ENCODE results near the gene MEI4. TPM values are rescaled to one million over a fixed set of nuclear protein-coding genes. Genes with fewer than 3 reads are reported as not detected.
"Not testable (repeated sequence)": the region's sequence is repeated elsewhere in the genome, so short reads cannot be mapped to it uniquely, and the experiment has no call there.

Gene MEI4
- total and polyA plus RNA-seq, 10 of the 15 experiments (the other 5 are each of a cell fraction or from before 2014, with no cell fraction given) = 0.03 to 0.04 (median 0.03) TPM; not detected in 7

DNA sequence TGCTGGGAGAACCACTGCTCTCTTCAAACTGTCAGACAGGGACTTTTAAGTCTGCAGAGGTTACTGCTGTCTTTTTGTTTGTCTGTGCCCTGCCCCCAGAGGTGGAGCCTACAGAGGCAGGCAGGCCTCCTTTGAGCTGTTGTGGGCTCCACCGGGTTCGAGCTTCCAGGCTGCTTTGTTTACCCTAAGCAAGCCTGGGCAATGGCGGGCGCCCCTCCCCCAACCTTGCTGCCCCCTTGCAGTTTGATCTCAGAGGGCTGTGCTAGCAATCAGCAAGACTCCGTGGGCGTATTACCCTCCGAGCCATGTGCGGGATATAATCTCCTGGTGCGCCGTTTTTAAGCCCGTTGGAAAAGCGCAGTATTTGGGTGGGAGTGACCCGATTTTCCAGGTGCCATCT lies 83.2 kb downstream of the MEI4 start:
- H3K4me3 ChIP-seq; H2AFZ ChIP-seq (ENCODE audit: control insufficient read depth, low read depth, low read length); POLR2A ChIA-PET; ATAC-seq; H4K20me1 ChIP-seq (ENCODE audit: control insufficient read depth, insufficient read depth); DNase-seq (ENCODE audit: low read depth, low spot score); FAIRE-seq; H3K27me3 ChIP-seq (replicated peaks in 1 of 2; ENCODE audit: control insufficient read depth in 2 of 2, insufficient read depth in 2 of 2, low read length in 1 of 2); in situ Hi-C loops (cut with MboI); H3K4me2 ChIP-seq (ENCODE audit: control insufficient read depth, insufficient read depth); H3K36me3 ChIP-seq (ENCODE audit: control insufficient read depth in 2 of 2, insufficient read depth in 2 of 2, low read length in 1 of 2); CTCF ChIA-PET; H3K9ac ChIP-seq (ENCODE audit: control insufficient read depth, insufficient read depth, low read length); intact Hi-C loops (cut with micrococcal nuclease; ENCODE audit: unreplicated experiment); BruUV-seq (replicated peaks); H3K4me1 ChIP-seq (ENCODE audit: control insufficient read depth, insufficient read depth, low read length); H3K79me2 ChIP-seq (ENCODE audit: control insufficient read depth, insufficient read depth, low read length); H3K9me3 ChIP-seq (replicated peaks; ENCODE audit: control insufficient read depth, insufficient read depth, low read length); H3K27ac ChIP-seq (ENCODE audit: control insufficient read depth, insufficient read depth): not testable (repeated sequence)
- RAD21 ChIA-PET (ENCODE audit: unreplicated experiment) = interaction anchor here (5.2 kb wide), 1 partner anchor 190 kb away, joined by 35 read pairs; no protein-coding TSS in a partner anchor
- 53% methylated on average over 13 of the region's 13 CpGs for WGBS (ENCODE audit: insufficient coverage, insufficient replicate concordance, low lambda C conversion rate, missing lambda C conversion rate)
- SMC1A ChIA-PET (ENCODE audit: uncharacterized antibody, unreplicated experiment) = interaction anchor here (1.0 kb wide), 1 partner anchor 183 kb away, joined by 3 read pairs; no protein-coding TSS in a partner anchor

DNA sequence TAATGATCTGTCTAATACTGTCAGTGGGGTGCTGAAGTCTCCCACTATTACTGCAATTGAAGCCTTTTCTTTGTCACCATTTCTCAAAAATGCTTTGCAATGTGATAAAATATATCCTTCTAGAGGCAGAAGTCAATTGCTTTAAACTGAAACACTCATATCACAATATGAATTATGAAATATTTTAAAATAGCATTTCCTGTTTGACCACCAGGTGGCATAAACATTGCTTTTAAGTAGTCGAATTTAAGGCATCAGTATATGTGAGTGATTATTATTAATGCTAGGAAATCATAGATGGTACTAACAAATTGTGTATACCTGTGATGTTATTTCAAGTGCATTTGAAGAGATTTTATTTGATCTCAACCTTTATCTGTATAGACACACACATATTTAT lies 87.5 kb downstream of the MEI4 start:
- SMC1A ChIA-PET (ENCODE audit: uncharacterized antibody, unreplicated experiment) = no interaction called here
- peak; percentile 40; the same call in 2 of the 3 replicates for ATAC-seq

More for the DNA sequence above, 87.5 kb downstream of the MEI4 start:
- RAD21 ChIA-PET (ENCODE audit: unreplicated experiment) = no interaction called here
- H2AFZ ChIP-seq (ENCODE audit: control insufficient read depth, low read depth, low read length) = no peak overlapping the region
- H3K27ac ChIP-seq (ENCODE audit: control insufficient read depth, insufficient read depth) = no peak overlapping the region
- 0% methylated on average over 1 of the region's 1 CpG for WGBS (ENCODE audit: insufficient coverage, insufficient replicate concordance, low lambda C conversion rate, missing lambda C conversion rate)
- H3K79me2 ChIP-seq (ENCODE audit: control insufficient read depth, insufficient read depth, low read length) = no peaks in the 10 kb centered on the region
- H3K4me1 ChIP-seq (ENCODE audit: control insufficient read depth, insufficient read depth, low read length) = no peaks in the 10 kb centered on the region
- in situ Hi-C loops (cut with MboI) (no loop called here), intact Hi-C loops (cut with micrococcal nuclease; ENCODE audit: unreplicated experiment) (loop anchor here (1.0 to 10.0 kb wide), 2 partner anchors 186 to 774 kb away; no protein-coding TSS in a partner anchor)
- H3K4me3 ChIP-seq = no peak overlapping the region
- CTCF ChIA-PET = interaction anchor here (3.7 kb wide), 1 partner anchor 185 kb away, joined by 31 read pairs; no protein-coding TSS in a partner anchor
- H3K4me2 ChIP-seq (ENCODE audit: control insufficient read depth, insufficient read depth) = no peak overlapping the region
- DNase-seq (ENCODE audit: low read depth, low spot score) (no peak), FAIRE-seq (no peak)
- peak; percentile 53; the same call in 1 of the 2 replicates for TF ChIP-seq SMC3 (IDR thresholded peaks at IDR 0.05; ENCODE audit: borderline replicate concordance, low read length)
- peak; percentile 29; the same call in 1 of the 2 replicates for TF ChIP-seq RAD21 (IDR thresholded peaks at IDR 0.05; ENCODE audit: insufficient read depth, low read depth, low read length)
- TF ChIP-seq SUPT20H (IDR thresholded peaks at IDR 0.05; ENCODE audit: borderline replicate concordance, control insufficient read depth, low read depth, low read length) = no peak
- TF ChIP-seq, protein P1, sequence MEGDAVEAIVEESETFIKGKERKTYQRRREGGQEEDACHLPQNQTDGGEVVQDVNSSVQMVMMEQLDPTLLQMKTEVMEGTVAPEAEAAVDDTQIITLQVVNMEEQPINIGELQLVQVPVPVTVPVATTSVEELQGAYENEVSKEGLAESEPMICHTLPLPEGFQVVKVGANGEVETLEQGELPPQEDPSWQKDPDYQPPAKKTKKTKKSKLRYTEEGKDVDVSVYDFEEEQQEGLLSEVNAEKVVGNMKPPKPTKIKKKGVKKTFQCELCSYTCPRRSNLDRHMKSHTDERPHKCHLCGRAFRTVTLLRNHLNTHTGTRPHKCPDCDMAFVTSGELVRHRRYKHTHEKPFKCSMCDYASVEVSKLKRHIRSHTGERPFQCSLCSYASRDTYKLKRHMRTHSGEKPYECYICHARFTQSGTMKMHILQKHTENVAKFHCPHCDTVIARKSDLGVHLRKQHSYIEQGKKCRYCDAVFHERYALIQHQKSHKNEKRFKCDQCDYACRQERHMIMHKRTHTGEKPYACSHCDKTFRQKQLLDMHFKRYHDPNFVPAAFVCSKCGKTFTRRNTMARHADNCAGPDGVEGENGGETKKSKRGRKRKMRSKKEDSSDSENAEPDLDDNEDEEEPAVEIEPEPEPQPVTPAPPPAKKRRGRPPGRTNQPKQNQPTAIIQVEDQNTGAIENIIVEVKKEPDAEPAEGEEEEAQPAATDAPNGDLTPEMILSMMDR (IDR thresholded peaks at IDR 0.05 in 2 of 3, conservative IDR thresholded peaks at IDR 0.05 in 1 of 3; ENCODE audit: control insufficient read depth in 2 of 3, extremely low read depth in 1 of 3, insufficient read depth in 1 of 3, low read depth in 3 of 3, low read length in 3 of 3) = peak; percentile 19 to 51 (median 25); a peak in 5 of 6 replicates
- POLR2A ChIA-PET = no interaction called here
- no peaks in the 10 kb centered on the region for H3K36me3 ChIP-seq (ENCODE audit: control insufficient read depth in 2 of 2, insufficient read depth in 2 of 2, low read length in 1 of 2)
- no peaks in the 10 kb centered on the region for H3K9me3 ChIP-seq (replicated peaks; ENCODE audit: control insufficient read depth, insufficient read depth, low read length)
- H3K9ac ChIP-seq (ENCODE audit: control insufficient read depth, insufficient read depth, low read length) = no peak overlapping the region
- BruUV-seq (replicated peaks) = no TSS peak
- no peaks in the 10 kb centered on the region for H4K20me1 ChIP-seq (ENCODE audit: control insufficient read depth, insufficient read depth)
- H3K27me3 ChIP-seq (replicated peaks in 1 of 2; ENCODE audit: control insufficient read depth in 2 of 2, insufficient read depth in 2 of 2, low read length in 1 of 2) = no peaks in the 10 kb centered on the region

Data from GM12878 (cell line).